HT1080 (cell line): ENCODE measurements around the gene DNASE1L3. TPM values are rescaled to one million over a fixed set of nuclear protein-coding genes. Genes with fewer than 3 reads are reported as not detected.

Source experiments
- DNase-seq: peaks from one replicate; pipeline ENCODE4 v3.0.0-alpha.2; 2015; ENCODE audit warnings: low read depth
- total RNA-seq: library from RNA; depleted of rRNA; stranded (reverse); fragments of >200 nt; shearing (Covaris generic); gene quantifications from 2 replicates; pipeline ENCODE4 v1.2.3, GENCODE V29; 2014; rRNA removed

DNASE1L3 gene
- total RNA-seq, 1 experiment from 2014 or later: not detected

DNA sequence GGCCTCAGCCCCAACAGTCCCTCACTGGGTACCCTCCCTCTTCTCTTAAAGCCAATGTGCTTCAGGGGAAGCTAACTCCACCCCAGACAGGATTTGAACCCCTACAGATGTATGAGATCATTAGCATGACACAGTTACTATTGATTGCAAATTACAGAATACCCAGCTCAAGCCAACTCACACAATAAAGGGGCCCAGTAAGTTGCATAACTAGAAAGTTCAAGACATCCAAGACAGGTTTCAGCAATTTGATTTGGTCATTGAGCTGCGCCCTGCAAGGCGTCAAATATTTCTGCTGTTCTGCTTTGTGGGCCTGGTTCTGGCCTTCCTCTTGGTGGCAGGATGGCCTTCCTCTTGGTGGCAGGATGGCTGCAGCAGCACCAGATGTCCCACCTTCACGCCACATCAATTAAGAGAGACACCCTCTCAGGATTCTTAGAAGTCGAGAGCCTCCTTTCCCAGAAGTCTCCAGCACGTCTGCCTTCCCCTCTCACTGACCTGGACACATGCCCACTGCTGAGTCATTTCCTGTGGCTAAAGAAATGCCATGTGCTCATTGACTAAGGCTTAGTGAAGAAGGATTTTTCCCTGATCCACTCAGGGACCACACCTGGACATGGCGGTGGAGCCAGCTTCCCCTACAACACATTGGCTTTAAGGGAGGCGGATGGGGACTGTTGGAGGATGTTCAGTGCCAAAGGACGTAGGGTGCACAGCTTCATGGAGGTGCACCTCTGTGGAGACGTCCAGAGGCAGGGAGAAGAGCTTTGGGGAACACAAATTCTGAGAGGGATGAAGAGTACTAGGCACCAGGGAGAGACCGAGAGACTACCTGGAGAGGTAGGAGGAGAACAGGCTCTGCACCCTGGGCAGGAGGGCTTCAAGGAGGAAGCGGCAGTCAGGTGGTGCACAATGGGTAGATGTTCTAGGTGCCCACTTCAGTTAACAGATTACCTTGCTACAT is 49.1 kb downstream of the DNASE1L3 start:
- DNase-seq: peak; percentile 94

DNA sequence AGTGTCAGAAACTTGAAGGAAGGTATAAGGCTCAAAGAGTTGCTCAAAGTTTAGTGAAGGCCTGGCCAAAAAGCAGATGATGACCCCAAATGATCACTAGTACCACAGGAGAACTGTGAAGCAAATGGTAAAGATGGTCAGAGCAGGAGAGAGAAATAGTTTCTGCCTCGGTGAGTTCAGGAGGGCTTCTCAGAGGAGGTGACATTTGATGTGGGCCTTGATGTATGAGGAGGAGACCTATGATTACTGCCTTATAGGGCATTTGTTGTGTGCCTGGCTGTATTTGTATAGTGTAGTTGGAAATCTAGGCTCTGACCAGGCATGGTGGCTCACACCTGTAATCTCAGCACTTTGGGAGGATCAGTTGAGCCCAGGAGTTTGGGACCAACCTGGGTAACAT is 50.4 kb downstream of the DNASE1L3 start:
- no peak for DNase-seq

DNA sequence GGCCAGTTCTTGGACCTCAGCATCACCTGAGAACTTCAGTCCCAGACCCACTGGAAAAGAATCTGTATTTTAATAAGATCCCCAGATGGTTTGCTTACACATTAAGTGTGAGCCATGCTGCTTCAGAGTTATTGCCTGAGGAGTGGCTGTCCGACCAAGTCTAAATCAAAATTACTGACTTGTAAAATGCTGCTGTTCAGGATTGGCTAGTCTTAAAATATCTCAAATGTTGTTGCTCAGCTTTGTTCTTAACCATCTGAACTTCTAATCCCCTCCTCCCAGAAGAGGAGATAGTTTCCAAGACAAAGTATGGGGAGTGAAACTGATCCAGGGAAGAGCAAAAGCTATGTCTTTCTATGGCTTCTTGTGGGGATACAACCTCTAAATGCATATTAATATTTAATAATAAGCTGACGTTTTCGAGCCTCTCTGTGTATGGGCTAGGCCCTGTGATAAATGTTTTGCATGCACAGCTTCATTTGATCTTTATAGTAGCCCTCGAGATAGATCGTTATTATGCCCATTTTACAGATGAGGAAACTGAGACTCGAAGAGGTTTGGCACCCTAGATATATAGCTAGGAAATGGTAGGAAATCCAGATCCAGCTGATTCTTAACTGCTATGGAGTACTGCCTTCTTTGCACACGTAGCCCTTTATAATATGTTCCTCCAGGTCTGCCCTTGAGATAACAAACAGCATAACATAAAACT is 52.2 kb downstream of the DNASE1L3 start:
- no peak for DNase-seq

DNA sequence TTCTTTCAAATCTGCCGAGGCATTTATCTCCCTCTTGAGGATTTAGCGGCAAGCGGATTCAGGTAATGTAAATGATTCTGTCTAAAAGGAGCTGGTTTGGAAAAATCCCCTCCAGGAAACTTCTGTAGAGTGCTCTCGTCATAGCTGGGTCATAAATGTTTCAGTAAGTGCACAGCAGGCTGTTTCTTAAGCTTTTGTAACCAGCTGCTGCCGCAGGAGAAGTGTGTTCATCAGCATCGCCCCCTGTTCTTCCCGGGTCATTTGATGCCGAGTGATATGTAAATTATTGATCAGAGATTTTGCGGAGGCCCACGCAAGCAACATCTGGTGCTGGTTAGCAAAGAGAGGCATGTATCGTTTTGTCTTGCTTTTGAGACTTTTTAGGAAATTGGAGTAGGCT is 53.1 kb downstream of the DNASE1L3 start:
- no peak for DNase-seq

DNA sequence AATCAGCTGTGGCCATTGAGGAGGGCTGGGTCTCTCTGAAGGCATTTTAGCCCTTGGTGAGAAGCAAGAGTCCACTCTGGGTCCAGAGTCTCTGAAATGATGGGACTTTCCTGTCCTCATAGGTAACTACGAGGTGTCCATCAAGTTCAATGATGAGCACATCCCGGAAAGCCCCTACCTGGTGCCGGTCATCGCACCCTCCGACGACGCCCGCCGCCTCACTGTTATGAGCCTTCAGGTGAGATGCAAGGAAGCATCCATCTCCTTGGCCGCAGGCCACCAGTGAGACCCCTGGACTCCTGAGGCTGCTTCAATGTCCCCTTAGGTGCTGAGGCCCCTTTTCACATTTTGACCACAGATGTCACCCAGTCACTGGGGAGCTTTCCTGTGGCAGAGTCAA is 54.9 kb downstream of the DNASE1L3 start:
- no peak for DNase-seq

DNA sequence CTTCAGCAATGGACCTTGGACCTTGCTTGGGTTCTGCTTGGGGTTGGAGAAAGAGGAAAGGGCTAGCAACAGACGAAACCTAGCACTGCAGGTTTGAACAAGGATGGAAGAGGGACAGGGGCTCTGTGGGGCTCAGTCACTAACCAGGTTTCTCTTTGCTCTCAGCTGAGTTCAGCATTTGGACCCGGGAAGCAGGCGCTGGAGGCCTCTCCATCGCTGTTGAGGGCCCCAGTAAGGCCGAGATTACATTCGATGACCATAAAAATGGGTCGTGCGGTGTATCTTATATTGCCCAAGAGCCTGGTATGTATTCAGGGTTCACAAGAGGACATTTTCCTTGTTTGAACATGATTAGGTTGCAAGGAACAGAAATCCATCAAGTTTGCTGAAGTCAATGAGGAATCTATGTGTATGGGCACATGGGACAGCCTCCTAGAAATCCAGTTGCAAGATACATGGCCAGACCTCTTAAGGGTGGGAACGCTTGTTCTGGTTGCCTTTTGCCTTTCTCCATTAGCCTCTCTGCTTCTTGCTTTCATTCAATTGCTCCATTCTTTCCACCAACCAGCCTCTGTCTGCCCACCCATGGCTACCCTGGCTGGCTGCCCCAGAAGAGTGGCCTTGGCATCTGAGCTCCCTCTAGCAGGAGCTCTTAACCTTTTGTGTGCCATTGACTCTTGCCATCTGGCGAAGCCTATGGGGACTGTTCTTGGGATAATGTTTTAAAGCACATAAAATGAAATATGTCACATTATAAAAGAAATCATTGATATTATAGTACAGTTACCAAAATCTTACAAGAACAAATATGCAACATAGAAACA is 55.9 kb downstream of the DNASE1L3 start:
- no peak for DNase-seq

DNA sequence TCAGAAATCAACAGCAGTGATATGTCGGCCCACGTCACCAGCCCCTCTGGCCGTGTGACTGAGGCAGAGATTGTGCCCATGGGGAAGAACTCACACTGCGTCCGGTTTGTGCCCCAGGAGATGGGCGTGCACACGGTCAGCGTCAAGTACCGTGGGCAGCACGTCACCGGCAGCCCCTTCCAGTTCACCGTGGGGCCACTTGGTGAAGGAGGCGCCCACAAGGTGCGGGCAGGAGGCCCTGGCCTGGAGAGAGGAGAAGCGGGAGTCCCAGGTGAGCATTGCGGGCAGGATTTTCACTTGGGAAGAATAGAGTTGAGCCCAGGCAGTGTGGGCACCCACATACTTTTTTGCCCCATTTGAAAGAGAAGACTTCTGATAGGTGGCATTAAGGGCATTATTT is 57.4 kb downstream of the DNASE1L3 start:
- no peak for DNase-seq

DNA sequence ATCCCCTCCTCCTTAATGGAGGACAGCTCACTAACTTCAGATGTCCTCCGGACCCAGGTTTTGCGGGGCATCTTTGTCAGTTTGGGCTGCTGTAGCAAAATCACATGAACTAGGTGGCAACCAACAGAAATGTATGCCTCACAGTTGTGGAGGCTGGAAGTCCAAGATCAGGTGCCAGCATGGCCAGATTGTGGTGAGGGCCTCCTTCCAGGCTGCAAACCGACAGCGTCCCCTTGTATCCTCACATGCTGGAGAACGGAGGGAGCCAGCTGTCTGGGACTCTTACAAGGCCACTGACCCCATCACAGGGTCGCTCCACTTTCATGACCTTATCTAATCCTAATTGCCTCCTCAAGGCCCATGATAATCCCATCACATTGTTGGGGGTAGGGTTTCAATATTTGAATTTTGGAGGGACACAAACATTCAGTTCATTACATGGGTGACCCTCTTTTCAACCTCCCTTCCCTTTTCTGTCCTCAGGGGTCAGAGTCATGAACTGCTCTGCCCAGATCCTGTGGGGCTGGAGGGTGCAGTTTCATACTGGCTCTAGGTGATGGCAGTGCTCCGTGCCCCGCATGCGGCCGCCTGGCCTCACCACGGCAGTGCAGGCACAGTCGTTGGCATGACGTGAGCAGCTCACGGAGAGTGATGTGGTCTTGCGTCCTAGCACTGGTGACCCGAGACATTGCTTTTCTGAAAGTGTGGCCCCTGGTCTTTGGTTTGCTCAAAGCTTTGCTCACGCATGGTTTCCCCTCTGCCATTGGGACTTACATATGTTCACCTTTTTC is 58.4 kb downstream of the DNASE1L3 start:
- DNase-seq: no peak

DNA sequence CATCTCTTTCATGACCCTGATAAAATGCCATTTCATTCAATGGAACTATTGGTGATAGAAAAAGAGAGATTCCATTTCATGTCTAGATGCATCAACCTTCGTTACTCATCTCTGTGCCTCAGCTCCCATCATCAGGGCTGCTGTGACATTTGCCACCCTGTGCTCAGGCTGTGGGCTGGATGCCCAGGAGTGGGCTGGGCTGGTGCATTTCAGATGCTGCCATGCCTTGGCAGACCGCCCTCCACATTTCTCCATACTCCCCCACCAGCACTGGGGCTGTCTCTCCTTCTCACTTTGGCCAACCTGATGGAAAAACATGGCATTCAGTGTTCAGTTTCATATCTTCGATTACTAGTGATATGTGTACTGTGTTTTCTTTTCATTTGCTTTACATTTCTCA is 59.1 kb downstream of the DNASE1L3 start:
- DNase-seq: no peak

DNA sequence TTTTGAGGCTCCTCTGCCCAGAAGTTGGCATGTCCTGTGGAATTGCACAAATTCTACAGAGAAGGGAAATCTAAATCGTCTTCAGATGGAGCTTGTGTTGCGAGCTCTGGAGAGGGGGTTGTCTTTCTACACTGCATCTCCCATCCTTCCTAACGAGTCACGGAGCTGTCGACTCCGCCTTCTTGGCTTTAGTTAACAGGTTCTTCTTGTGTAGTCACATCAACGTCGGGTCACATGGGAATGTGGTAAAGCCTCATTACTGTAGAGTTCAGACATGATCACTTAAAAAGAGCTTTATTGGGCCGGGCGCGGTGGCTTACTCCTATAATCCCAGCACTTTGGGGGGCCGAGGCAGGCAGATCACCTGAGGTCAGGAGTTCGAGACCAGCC is 60.0 kb downstream of the DNASE1L3 start:
- DNase-seq: no peak

DNA sequence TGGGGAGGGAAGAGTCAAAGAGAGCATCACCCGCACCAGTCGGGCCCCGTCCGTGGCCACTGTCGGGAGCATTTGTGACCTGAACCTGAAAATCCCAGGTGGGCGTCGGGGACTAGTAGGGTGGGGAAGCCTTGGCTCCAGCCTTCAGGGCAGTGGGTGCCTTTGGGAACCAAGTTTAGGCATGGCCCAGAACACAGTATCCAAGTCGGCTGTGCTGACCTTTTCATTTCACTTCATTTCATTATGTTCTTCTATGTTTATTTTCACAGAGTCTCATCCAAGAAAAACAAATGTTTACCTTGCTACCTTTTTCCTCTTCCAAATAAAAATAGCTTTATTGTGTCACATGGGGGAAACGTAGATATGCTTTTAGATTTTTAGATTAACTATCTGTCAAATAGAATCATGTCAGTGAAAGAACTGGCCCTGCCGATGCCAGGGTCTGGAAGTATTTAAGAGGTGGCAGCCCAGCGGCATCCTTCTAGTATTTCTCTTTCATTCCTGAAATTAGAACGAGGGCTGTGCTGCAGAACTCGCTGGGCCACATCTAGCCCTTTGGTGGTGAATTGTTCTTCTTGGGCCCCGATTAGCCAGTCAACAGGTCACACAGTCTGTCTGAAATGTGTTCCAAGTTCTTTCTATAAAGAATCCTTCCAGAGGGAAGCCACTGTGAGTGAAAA is 60.5 kb downstream of the DNASE1L3 start:
- no peak for DNase-seq

DNA sequence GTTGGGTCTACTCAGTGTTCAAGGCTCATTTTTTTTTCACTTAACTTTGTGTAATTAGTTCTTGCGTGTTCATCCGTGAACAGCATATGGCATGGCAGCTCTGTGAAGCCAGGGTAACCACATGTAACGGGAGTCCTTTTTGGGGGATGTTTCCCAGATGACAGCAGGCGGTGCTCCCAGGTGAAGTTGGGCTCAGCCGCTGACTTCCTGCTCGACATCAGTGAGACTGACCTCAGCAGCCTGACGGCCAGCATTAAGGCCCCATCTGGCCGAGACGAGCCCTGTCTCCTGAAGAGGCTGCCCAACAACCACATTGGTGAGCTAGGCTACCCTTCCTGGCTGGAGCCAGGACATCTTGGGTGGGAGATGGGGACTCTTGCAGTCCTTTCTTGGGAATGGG is 62.7 kb downstream of the DNASE1L3 start:
- no peak for DNase-seq

DNA sequence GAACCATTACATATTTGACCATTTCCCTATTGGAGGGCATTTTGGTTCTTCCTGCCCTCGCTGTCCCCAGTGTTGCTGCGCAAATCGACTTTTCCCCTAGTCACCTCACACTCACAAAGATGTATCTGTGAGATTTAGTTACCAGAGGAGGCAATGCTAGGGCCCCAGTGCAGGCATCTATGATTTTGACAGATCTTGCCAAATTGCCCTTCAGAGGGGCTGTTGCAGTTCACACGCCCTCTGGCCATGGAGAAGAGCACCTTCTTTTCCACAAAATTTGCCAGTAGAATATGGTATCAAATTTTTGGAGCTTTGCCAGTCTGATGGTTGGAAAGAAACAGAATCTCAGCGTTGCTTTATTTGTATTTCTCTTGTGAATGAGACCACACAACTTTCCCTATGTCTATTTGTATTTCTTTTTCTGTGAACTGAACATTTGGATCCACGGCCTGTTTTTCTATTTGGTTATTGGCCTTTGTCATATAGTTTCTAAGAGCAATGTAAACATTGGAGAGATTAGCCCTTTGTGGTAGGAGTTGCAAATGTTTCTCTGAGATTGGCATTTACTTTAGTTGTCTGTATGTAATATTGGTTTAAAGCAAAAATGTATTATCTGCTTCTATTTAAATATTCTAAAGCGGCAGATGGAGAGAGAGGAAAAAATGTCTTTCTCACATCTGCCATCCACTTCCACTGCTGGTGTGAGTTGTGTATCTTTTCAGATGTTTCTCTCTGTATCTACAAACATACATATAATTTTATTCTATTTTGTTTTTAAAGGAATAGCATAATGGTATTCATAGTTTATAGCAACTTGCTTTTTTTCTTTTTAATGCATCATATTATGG is 66.1 kb downstream of the DNASE1L3 start:
- no peak for DNase-seq

DNA sequence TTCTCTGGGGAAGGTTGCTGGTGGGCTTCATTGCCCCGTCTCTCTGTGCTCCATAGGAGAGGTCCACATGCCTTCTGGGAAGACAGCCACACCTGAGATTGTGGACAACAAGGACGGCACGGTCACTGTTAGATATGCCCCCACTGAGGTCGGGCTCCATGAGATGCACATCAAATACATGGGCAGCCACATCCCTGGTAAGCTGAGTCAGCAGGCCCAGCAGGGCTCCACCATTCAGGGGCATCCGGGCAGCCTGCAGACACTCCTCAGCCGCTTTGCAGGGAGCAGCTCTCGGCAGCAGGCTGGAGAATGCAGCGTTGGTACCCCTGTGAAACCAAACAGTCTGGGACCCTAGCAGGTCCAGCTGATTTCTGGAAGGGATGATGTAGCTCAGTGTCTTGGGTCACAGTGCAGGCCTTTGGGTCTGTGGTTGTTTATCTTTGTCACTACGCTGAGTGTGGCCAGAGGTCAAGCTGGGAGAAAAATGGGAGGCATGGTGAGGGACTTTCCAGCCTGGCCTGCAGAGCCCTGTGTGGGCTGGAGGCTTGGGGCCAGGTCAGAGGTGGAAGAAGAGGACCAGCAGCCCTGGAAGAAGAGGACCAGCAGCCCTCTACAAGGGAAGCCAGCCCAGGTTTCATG is 67.2 kb downstream of the DNASE1L3 start:
- no peak for DNase-seq

Other genes starting within 250 kb of the DNASE1L3 start
- 126 and 138 TPM in 2 replicates for gene FLNB, start 202.6 kb downstream of the DNASE1L3 start, total RNA-seq
- gene ABHD6, start 26.8 kb upstream of the DNASE1L3 start, total RNA-seq: 11.4 and 13.9 TPM in 2 replicates
- 20.0 and 23.0 TPM in 2 replicates for gene RPP14, start 95.3 kb upstream of the DNASE1L3 start, total RNA-seq
- 10.1 and 11.6 TPM in 2 replicates for gene HTD2, start 95.5 kb upstream of the DNASE1L3 start, total RNA-seq
- 19.6 and 23.3 TPM in 2 replicates for gene PXK, start 121.9 kb upstream of the DNASE1L3 start, total RNA-seq
- gene PDHB, start 222.9 kb upstream of the DNASE1L3 start, total RNA-seq: 78.8 and 81.6 TPM in 2 replicates